ENCODE data around the gene YIF1B. TPM values are rescaled to one million over a fixed set of nuclear protein-coding genes. Genes with fewer than 3 reads are reported as not detected.

Gene YIF1B
- total RNA-seq, 2 experiments from 2014 or later, result 15.9 to 17.1 TPM

GRCh38 chr19:38359242-38360021, 43.7 kb upstream of the YIF1B start:
- H3K4me3 ChIP-seq (ENCODE audit: low read length), result no peak overlapping the region
- ChIA-PET CTCF (no interaction called here), POLR2A (interaction anchor here (0.5 kb wide), 1 partner anchor 23 kb away, joined by 3 read pairs; the partner anchor contains the start of gene CATSPERG)
- Mint-ChIP-seq H3K9me3 (no peaks in the 10 kb centered on the region), H3K4me1 (ENCODE audit: low read depth) (peaks cover 14% of the 10 kb centered on the region), H3K27ac (no peak overlapping the region), H3K27me3 (peaks cover 13% of the 10 kb centered on the region), H3K4me3 (peak overlapping the region; percentile 59), H3K36me3 (ENCODE audit: low read depth) (no peaks in the 10 kb centered on the region)
- peaks cover 0 to 2% of the 10 kb centered on the region in 2 experiments for H3K27me3 ChIP-seq (ENCODE audit: control insufficient read depth in 1 of 2, insufficient read depth in 2 of 2, low read length in 2 of 2)
- no peak overlapping the region for H3K27ac ChIP-seq (ENCODE audit: low read depth in 1 of 2, low read length in 2 of 2)
- no peak for TF ChIP-seq CTCF (IDR thresholded peaks at IDR 0.05)
- no peaks in the 10 kb centered on the region for H3K36me3 ChIP-seq (ENCODE audit: insufficient read depth, low read length)
- DNase-seq (peak in 1 of 14 experiments; percentile 20), ATAC-seq (ENCODE audit: poor library complexity) (no peak)
- H3K4me1 ChIP-seq (ENCODE audit: insufficient read depth, low read length), result peaks cover 19% of the 10 kb centered on the region
- intact Hi-C loops (cut with DNase I, micrococcal nuclease), result no loop called here
- peaks cover 0 to 8% of the 10 kb centered on the region in 2 experiments for H3K9me3 ChIP-seq (ENCODE audit: control insufficient read depth in 1 of 2, insufficient read depth in 1 of 2, low read length in 2 of 2)

GRCh38 chr19:38358071-38358470, 42.3 kb upstream of the YIF1B start:
- ChIA-PET POLR2A (no interaction called here), CTCF (no interaction called here)
- ATAC-seq (ENCODE audit: poor library complexity), result no peak
- Mint-ChIP-seq H3K9me3 (no peaks in the 10 kb centered on the region), H3K4me1 (ENCODE audit: low read depth) (peaks cover 14% of the 10 kb centered on the region), H3K27me3 (peaks cover 13% of the 10 kb centered on the region), H3K36me3 (ENCODE audit: low read depth) (no peaks in the 10 kb centered on the region), H3K27ac (no peak overlapping the region), H3K4me3 (no peak overlapping the region)
- H3K36me3 ChIP-seq (ENCODE audit: insufficient read depth, low read length), result no peaks in the 10 kb centered on the region
- intact Hi-C loops (cut with DNase I, micrococcal nuclease), result no loop called here
- H3K27ac ChIP-seq (ENCODE audit: low read depth in 1 of 2, low read length in 2 of 2), result no peak overlapping the region
- peaks cover 0 to 2% of the 10 kb centered on the region in 2 experiments for H3K27me3 ChIP-seq (ENCODE audit: control insufficient read depth in 1 of 2, insufficient read depth in 2 of 2, low read length in 2 of 2)
- peaks cover 18% of the 10 kb centered on the region for H3K4me1 ChIP-seq (ENCODE audit: insufficient read depth, low read length)
- H3K4me3 ChIP-seq (ENCODE audit: low read length), result no peak overlapping the region
- no peak for DNase-seq
- TF ChIP-seq CTCF (IDR thresholded peaks at IDR 0.05), result no peak
- H3K9me3 ChIP-seq (ENCODE audit: control insufficient read depth in 1 of 2, insufficient read depth in 1 of 2, low read length in 2 of 2), result peaks cover 0 to 8% of the 10 kb centered on the region in 2 experiments

GRCh38 chr19:38355728-38356725, 40.3 kb upstream of the YIF1B start:
- Mint-ChIP-seq H3K36me3 (ENCODE audit: low read depth) (no peaks in the 10 kb centered on the region), H3K4me3 (no peak overlapping the region), H3K27ac (no peak overlapping the region), H3K9me3 (no peaks in the 10 kb centered on the region), H3K27me3 (peaks cover 6% of the 10 kb centered on the region), H3K4me1 (ENCODE audit: low read depth) (peaks cover 6% of the 10 kb centered on the region)
- Histone ChIP-seq H3K27me3 (ENCODE audit: control insufficient read depth in 1 of 2, insufficient read depth in 2 of 2, low read length in 2 of 2) (peaks cover 0 to 2% of the 10 kb centered on the region in 2 experiments), H3K4me1 (ENCODE audit: insufficient read depth, low read length) (no peaks in the 10 kb centered on the region), H3K36me3 (ENCODE audit: insufficient read depth, low read length) (no peaks in the 10 kb centered on the region), H3K9me3 (ENCODE audit: control insufficient read depth in 1 of 2, insufficient read depth in 1 of 2, low read length in 2 of 2) (no peaks in the 10 kb centered on the region), H3K27ac (ENCODE audit: low read depth in 1 of 2, low read length in 2 of 2) (no peak overlapping the region), H3K4me3 (ENCODE audit: low read length) (no peak overlapping the region)
- ChIA-PET CTCF (no interaction called here), POLR2A (no interaction called here)
- no peak for TF ChIP-seq CTCF (IDR thresholded peaks at IDR 0.05)
- ATAC-seq (ENCODE audit: poor library complexity) (no peak), DNase-seq (no peak)
- intact Hi-C loops (cut with DNase I, micrococcal nuclease), result no loop called here
